ENCODE results near the gene OR6B1. TPM values are rescaled to one million over a fixed set of nuclear protein-coding genes. Genes with fewer than 3 reads are reported as not detected.

OR6B1 gene
- total and polyA plus RNA-seq, 2 donors (not counting 3 experiments of a cell fraction or from before 2014, with no cell fraction given), result not detected

DNA sequence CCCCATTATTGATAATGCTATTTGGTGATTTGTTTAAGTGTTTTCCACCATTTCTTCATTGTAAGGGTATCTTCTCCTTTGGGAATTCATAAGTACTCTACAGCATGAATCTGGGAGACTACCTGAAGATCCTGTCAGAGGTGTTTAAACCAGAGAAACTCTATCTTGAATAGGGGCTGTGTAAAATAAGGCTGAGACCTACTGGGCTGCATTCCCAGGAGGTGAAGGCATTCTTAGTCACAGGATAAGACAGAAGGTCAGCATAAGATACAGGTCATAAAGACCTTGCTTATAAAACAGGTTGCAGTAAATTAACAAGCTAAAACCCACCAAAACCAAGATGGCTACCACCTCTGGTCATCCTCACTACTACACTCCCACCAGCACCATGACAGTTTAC is 35.3 kb downstream of the OR6B1 start:
- TF ChIP-seq JUN (IDR thresholded peaks at IDR 0.05; ENCODE audit: borderline replicate concordance, insufficient read depth, insufficient read length, low read depth), result no peak
- TF ChIP-seq POLR2AphosphoS5 (IDR thresholded peaks at IDR 0.05; ENCODE audit: insufficient read depth, low read depth, low read length), result no peak
- no peak for TF ChIP-seq POLR2A (IDR thresholded peaks at IDR 0.05; ENCODE audit: low read depth, low read length)
- no peak for TF ChIP-seq FOS (IDR thresholded peaks at IDR 0.05; ENCODE audit: borderline replicate concordance, insufficient read depth, low read length)
- no peak for TF ChIP-seq GATA2 (IDR thresholded peaks at IDR 0.05; ENCODE audit: insufficient read depth, insufficient read length, low read depth, low read length)
- no peak for TF ChIP-seq MAX (IDR thresholded peaks at IDR 0.05; ENCODE audit: insufficient read depth, insufficient read length)
- Histone ChIP-seq H3K9ac (replicated peaks; ENCODE audit: extremely low read depth, insufficient read depth, low read length) (no peak overlapping the region), H3K9me1 (replicated peaks; ENCODE audit: control insufficient read depth, extremely low read depth, insufficient read depth, low read length) (no peaks in the 10 kb centered on the region), H3K79me2 (ENCODE audit: control insufficient read depth, insufficient read depth, low read length) (no peaks in the 10 kb centered on the region), H3K36me3 (ENCODE audit: control insufficient read depth in 2 of 2, extremely low read depth in 1 of 2, insufficient read depth in 2 of 2, low read length in 2 of 2) (no peaks in the 10 kb centered on the region), H3K27ac (ENCODE audit: insufficient read depth, low read depth, low read length) (no peak overlapping the region), H2AFZ (ENCODE audit: low read depth, low read length) (peak overlapping the region; percentile 79), H3K27me3 (ENCODE audit: control insufficient read depth in 2 of 2, insufficient read depth in 2 of 2, low read length in 2 of 2) (no peaks in the 10 kb centered on the region), H3K9me3 (replicated peaks; ENCODE audit: control insufficient read depth, insufficient read depth, low read length) (no peaks in the 10 kb centered on the region), H3K4me3 (replicated peaks in 1 of 3; ENCODE audit: insufficient read depth in 1 of 3, low read depth in 1 of 3, low read length in 3 of 3) (no peak overlapping the region), H4K20me1 (replicated peaks; ENCODE audit: control insufficient read depth, extremely low read depth, insufficient read depth, low read length) (no peaks in the 10 kb centered on the region), H3K4me2 (ENCODE audit: insufficient read depth, low read length) (no peak overlapping the region), H3K4me1 (ENCODE audit: control insufficient read depth, extremely low read depth, insufficient read depth, low read length) (peaks cover 7% of the 10 kb centered on the region)
- no TSS peak for BruUV-seq (replicated peaks)
- DNase-seq (ENCODE audit: low read depth, low spot score) (no peak), FAIRE-seq (no peak)
- dilution Hi-C loops (cut with MboI; ENCODE audit: extremely low pct_ligation_motif_present, low sequenced_read_pairs) (no loop called here), intact Hi-C loops (cut with micrococcal nuclease) (no loop called here)
- ChIA-PET CTCF (interaction anchor here (1.6 kb wide), 1 partner anchor 92 kb away, joined by 5 read pairs; no protein-coding TSS in a partner anchor), POLR2A (no interaction called here)

DNA sequence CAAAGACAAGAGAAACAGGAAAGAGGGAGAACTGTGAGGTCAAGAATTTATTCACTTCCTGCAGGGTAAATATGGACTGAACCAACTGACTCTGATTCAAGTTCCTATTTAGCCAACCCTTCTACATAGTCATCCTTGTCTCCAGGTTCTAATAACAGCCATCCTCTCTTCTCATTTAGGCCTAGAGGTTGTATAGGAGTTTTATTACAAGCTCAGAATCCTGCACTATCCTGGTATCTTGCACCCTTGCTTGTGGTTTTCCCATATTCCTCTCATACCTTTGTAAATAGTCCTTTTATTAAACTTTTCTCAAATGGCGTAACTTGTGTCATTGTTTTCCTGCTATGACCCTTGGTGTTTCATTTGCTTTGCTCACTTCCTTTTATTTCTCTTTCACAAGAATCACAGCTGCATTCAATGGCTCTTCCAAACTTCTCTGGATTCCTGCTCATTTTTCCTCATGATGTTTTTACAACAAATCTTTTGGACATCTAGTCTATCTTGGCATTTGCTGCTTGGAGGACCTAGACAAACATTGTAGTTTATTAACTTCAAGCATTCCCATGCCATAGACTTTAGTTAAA is 36.3 kb downstream of the OR6B1 start:
- no peaks in the 10 kb centered on the region for H4K20me1 ChIP-seq (replicated peaks; ENCODE audit: control insufficient read depth, extremely low read depth, insufficient read depth, low read length)
- dilution Hi-C loops (cut with MboI; ENCODE audit: extremely low pct_ligation_motif_present, low sequenced_read_pairs) (no loop called here), intact Hi-C loops (cut with micrococcal nuclease) (no loop called here)
- peak; percentile 61 for DNase-seq (ENCODE audit: low read depth, low spot score)
- no peak overlapping the region for H3K27ac ChIP-seq (ENCODE audit: insufficient read depth, low read depth, low read length)
- TF ChIP-seq MAX (IDR thresholded peaks at IDR 0.05; ENCODE audit: insufficient read depth, insufficient read length), result no peak
- TF ChIP-seq, protein P1, sequence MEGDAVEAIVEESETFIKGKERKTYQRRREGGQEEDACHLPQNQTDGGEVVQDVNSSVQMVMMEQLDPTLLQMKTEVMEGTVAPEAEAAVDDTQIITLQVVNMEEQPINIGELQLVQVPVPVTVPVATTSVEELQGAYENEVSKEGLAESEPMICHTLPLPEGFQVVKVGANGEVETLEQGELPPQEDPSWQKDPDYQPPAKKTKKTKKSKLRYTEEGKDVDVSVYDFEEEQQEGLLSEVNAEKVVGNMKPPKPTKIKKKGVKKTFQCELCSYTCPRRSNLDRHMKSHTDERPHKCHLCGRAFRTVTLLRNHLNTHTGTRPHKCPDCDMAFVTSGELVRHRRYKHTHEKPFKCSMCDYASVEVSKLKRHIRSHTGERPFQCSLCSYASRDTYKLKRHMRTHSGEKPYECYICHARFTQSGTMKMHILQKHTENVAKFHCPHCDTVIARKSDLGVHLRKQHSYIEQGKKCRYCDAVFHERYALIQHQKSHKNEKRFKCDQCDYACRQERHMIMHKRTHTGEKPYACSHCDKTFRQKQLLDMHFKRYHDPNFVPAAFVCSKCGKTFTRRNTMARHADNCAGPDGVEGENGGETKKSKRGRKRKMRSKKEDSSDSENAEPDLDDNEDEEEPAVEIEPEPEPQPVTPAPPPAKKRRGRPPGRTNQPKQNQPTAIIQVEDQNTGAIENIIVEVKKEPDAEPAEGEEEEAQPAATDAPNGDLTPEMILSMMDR (IDR thresholded peaks at IDR 0.05; ENCODE audit: extremely low read depth in 1 of 2, insufficient read depth in 1 of 2, low read depth in 1 of 2, low read length in 2 of 2), result no peak
- no peak for TF ChIP-seq EZH2 (IDR thresholded peaks at IDR 0.05; ENCODE audit: borderline replicate concordance, low read depth, low read length, severe bottlenecking)
- no peak for TF ChIP-seq JUN (IDR thresholded peaks at IDR 0.05; ENCODE audit: borderline replicate concordance, insufficient read depth, insufficient read length, low read depth)
- TF ChIP-seq POLR2AphosphoS5 (IDR thresholded peaks at IDR 0.05; ENCODE audit: insufficient read depth, low read depth, low read length), result no peak
- TF ChIP-seq GATA2 (IDR thresholded peaks at IDR 0.05; ENCODE audit: insufficient read depth, insufficient read length, low read depth, low read length), result no peak
- no peak for TF ChIP-seq MYC (IDR thresholded peaks at IDR 0.05; ENCODE audit: low read depth, low read length)
- no peak for TF ChIP-seq POLR2A (IDR thresholded peaks at IDR 0.05; ENCODE audit: low read depth, low read length)
- TF ChIP-seq FOS (IDR thresholded peaks at IDR 0.05; ENCODE audit: borderline replicate concordance, insufficient read depth, low read length), result no peak
- peak overlapping the region; percentile 74 for H2AFZ ChIP-seq (ENCODE audit: low read depth, low read length)
- H3K9me1 ChIP-seq (replicated peaks; ENCODE audit: control insufficient read depth, extremely low read depth, insufficient read depth, low read length), result no peaks in the 10 kb centered on the region
- no peak overlapping the region for H3K4me3 ChIP-seq (replicated peaks in 1 of 3; ENCODE audit: insufficient read depth in 1 of 3, low read depth in 1 of 3, low read length in 3 of 3)
- H3K79me2 ChIP-seq (ENCODE audit: control insufficient read depth, insufficient read depth, low read length), result no peaks in the 10 kb centered on the region
- peaks cover 7% of the 10 kb centered on the region for H3K4me1 ChIP-seq (ENCODE audit: control insufficient read depth, extremely low read depth, insufficient read depth, low read length)
- ChIA-PET CTCF (interaction anchor here (1.6 to 2.3 kb wide), 2 partner anchors 91 to 299 kb away, joined by 5 read pairs; no protein-coding TSS in a partner anchor), POLR2A (no interaction called here)
- FAIRE-seq, result no peak
- H3K27me3 ChIP-seq (ENCODE audit: control insufficient read depth in 2 of 2, insufficient read depth in 2 of 2, low read length in 2 of 2), result no peaks in the 10 kb centered on the region
- no peaks in the 10 kb centered on the region for H3K36me3 ChIP-seq (ENCODE audit: control insufficient read depth in 2 of 2, extremely low read depth in 1 of 2, insufficient read depth in 2 of 2, low read length in 2 of 2)
- peak overlapping the region; percentile 24 for H3K4me2 ChIP-seq (ENCODE audit: insufficient read depth, low read length)
- no peaks in the 10 kb centered on the region for H3K9me3 ChIP-seq (replicated peaks; ENCODE audit: control insufficient read depth, insufficient read depth, low read length)
- H3K9ac ChIP-seq (replicated peaks; ENCODE audit: extremely low read depth, insufficient read depth, low read length), result no peak overlapping the region
- BruUV-seq (replicated peaks), result no TSS peak
